ENCODE measurements around the gene SNRPN. TPM values are rescaled to one million over a fixed set of nuclear protein-coding genes. Genes with fewer than 3 reads are reported as not detected.
"Not testable (repeated sequence)": the region's sequence is repeated elsewhere in the genome, so short reads cannot be mapped to it uniquely, and the experiment has no call there.

The SNRPN gene
- total RNA-seq, 1 donor from 2014 or later: 164 TPM

DNA sequence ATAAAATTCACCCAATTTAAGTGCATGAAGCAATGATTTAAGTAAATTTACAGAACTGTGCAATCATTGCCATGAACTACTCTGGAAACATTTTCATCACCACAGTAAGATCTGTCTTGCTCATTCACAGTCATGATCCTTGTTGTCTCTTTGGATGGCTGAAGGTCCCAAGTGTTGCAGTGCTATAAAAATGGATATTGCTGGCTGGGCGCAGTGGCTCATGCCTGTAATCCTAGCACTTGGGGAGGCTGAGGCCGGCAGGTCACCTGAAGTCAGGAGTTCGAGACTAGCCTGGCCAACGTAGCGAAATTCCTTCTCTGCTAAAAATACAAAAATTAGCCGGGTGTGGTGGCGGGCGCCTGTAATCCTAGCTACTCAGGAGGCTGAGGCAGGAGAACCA is 17.0 kb downstream of the SNRPN start:
- DNase-seq (ENCODE audit: low spot score in 2 of 2, unreplicated experiment in 2 of 2): no peak
- Mint-ChIP-seq H3K9me3 (peaks cover 20% of the 10 kb centered on the region), H3K4me1 (no peaks in the 10 kb centered on the region), H3K27ac (no peak overlapping the region), H3K36me3 (peaks cover 38% of the 10 kb centered on the region), H3K4me3 (no peak overlapping the region), H3K27me3 (ENCODE audit: low read depth) (no peaks in the 10 kb centered on the region)
- TF ChIP-seq CTCF (IDR thresholded peaks at IDR 0.05; ENCODE audit: unreplicated experiment): no peak

DNA sequence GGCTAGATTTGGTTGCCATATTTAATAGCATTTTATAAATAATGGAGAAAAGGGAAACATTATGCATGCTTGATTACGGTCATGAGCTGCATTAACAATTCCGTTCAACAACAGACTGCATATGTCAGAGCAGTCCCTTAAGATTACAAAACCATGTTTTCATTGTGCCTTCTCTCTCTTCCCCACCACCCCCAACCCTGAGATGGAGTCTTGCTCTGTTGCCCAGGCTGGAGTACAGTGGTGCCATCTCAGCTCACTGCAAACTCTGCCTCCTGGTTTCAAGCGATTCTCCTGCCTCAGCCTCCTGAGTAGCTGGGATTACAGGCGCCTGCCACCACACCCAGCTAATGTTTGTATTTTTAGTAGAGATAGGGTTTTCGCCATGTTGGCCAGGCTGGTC is 17.9 kb downstream of the SNRPN start:
- Mint-ChIP-seq H3K9me3 (peaks cover 16% of the 10 kb centered on the region), H3K36me3 (peaks cover 35% of the 10 kb centered on the region)
- DNase-seq (ENCODE audit: low spot score in 2 of 2, unreplicated experiment in 2 of 2); H3K27me3 Mint-ChIP-seq (ENCODE audit: low read depth); H3K4me3 Mint-ChIP-seq; H3K27ac Mint-ChIP-seq; H3K4me1 Mint-ChIP-seq: not testable (repeated sequence)

- no peak overlapping the region for H3K27ac Mint-ChIP-seq
- no peak for TF ChIP-seq CTCF (IDR thresholded peaks at IDR 0.05; ENCODE audit: unreplicated experiment)
- no peaks in the 10 kb centered on the region for H3K4me1 Mint-ChIP-seq
- no peaks in the 10 kb centered on the region for H3K27me3 Mint-ChIP-seq (ENCODE audit: low read depth)
- peaks cover 43% of the 10 kb centered on the region for H3K36me3 Mint-ChIP-seq
- H3K9me3 Mint-ChIP-seq: peaks cover 21% of the 10 kb centered on the region
- H3K4me3 Mint-ChIP-seq: no peak overlapping the region
- DNase-seq (ENCODE audit: low spot score in 2 of 2, unreplicated experiment in 2 of 2): no peak
Observed at GRCh38 chr15:24976932-24977331, 22.1 kb downstream of the SNRPN start.

GRCh38 chr15:24977686-24978085 is 22.9 kb downstream of the SNRPN start:
- no peak overlapping the region for H3K27ac Mint-ChIP-seq
- peaks cover 21% of the 10 kb centered on the region for H3K9me3 Mint-ChIP-seq
- no peak for DNase-seq (ENCODE audit: low spot score in 2 of 2, unreplicated experiment in 2 of 2)
- no peak for TF ChIP-seq CTCF (IDR thresholded peaks at IDR 0.05; ENCODE audit: unreplicated experiment)
- H3K4me1 Mint-ChIP-seq: no peaks in the 10 kb centered on the region
- no peak overlapping the region for H3K4me3 Mint-ChIP-seq
- H3K27me3 Mint-ChIP-seq (ENCODE audit: low read depth): no peaks in the 10 kb centered on the region
- H3K36me3 Mint-ChIP-seq: peaks cover 48% of the 10 kb centered on the region

GRCh38 chr15:24985224-24985623 is 30.4 kb downstream of the SNRPN start:
- Mint-ChIP-seq H3K4me1 (no peaks in the 10 kb centered on the region), H3K27me3 (ENCODE audit: low read depth) (no peaks in the 10 kb centered on the region), H3K27ac (no peak overlapping the region), H3K4me3 (no peak overlapping the region), H3K9me3 (peaks cover 34% of the 10 kb centered on the region), H3K36me3 (peaks cover 22% of the 10 kb centered on the region)
- no peak for TF ChIP-seq CTCF (IDR thresholded peaks at IDR 0.05; ENCODE audit: unreplicated experiment)
- no peak for DNase-seq (ENCODE audit: low spot score in 2 of 2, unreplicated experiment in 2 of 2)

DNA sequence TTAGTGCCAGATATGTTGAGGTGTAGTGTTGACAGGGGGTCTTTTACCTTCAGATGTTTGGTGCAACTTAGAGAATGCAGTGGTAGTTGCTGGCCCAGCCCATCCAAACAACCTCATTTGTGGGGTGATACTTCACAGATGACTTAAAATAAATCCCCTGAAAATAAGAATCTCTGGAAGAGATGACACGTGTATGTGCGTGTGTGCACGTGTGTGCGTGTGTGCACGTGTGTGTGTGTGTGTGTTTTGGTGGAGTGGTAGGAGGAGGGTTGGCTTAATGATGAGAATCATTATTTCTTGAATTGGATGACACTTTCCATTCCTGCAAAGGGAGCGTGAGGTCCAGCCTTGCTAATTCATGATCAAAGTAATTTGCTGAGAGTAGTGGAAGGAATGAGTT is 31.9 kb downstream of the SNRPN start:
- DNase-seq (ENCODE audit: low spot score in 2 of 2, unreplicated experiment in 2 of 2): no peak
- Mint-ChIP-seq H3K4me3 (no peak overlapping the region), H3K27me3 (ENCODE audit: low read depth) (no peaks in the 10 kb centered on the region), H3K36me3 (peaks cover 19% of the 10 kb centered on the region), H3K9me3 (peaks cover 31% of the 10 kb centered on the region), H3K4me1 (no peaks in the 10 kb centered on the region), H3K27ac (no peak overlapping the region)
- no peak for TF ChIP-seq CTCF (IDR thresholded peaks at IDR 0.05; ENCODE audit: unreplicated experiment)
